Cardiac muscle cell (in vitro differentiated cells and primary cell): ENCODE measurements around the gene IST1. TPM values are rescaled to one million over a fixed set of nuclear protein-coding genes. Genes with fewer than 3 reads are reported as not detected.
A peak's percentile ranks its signal among the peaks of the same experiment; 100 is the strongest.

Experiments
- DNase-seq, 2 donors: peaks; one replicate each; pipeline versions ENCODE4 v3.0.0 to v3.0.0-alpha.2; 2010 to 2017; ENCODE audit warnings: low read depth in 1 of 2, low spot score in 1 of 2
- H3K27ac ChIP-seq: fragments of 200-600 bp; sonication (generic); 2 replicates; pipeline ENCODE4 v1.5.1; 2016
- H3K27me3 ChIP-seq: fragments of 200-600 bp; sonication (generic); 2 replicates; pipeline ENCODE4 v1.6.0; 2016; ENCODE audit warnings: control low read depth
- H3K36me3 ChIP-seq: fragments of 200-600 bp; sonication (generic); 2 replicates; pipeline ENCODE4 v1.5.1; 2016; ENCODE audit warnings: control low read depth
- H3K4me1 ChIP-seq: fragments of 200-600 bp; sonication (generic); 2 replicates; pipeline ENCODE4 v1.8.1; 2017; ENCODE audit warnings: low read depth, mild to moderate bottlenecking, mixed run types
- H3K4me3 ChIP-seq: fragments of 200-600 bp; sonication (generic); 2 replicates; pipeline ENCODE4 v1.5.1; 2016; ENCODE audit warnings: mild to moderate bottlenecking
- H3K9me3 ChIP-seq: fragments of 200-600 bp; sonication (generic); 2 replicates; pipeline ENCODE4 v1.5.1; 2017; ENCODE audit warnings: low read depth, mild to moderate bottlenecking, control low read depth
- polyA plus RNA-seq: library from polyadenylated mRNA; unstranded; fragments of >200 nt; fragmentation: Nextera tagmentation; extraction: Ambion mirVana; gene quantifications from 2 replicates; pipeline ENCODE4 v1.2.1, GENCODE V29; 2016
- total RNA-seq: library from RNA; depleted of rRNA; stranded (reverse); fragments of >200 nt; gene quantifications from 2 replicates; pipeline ENCODE4 v1.2.3, GENCODE V29; 2016
- TF ChIP-seq, protein P1 (sequence below): IDR thresholded peaks from 2 replicates; pipeline ENCODE4 v1.5.1; 2012; ENCODE audit warnings: low read depth, mild to moderate bottlenecking, low read length

The IST1 gene
- total and polyA plus RNA-seq, 2 experiments from 2014 or later = 164 to 248 TPM

- no peaks in the 10 kb centered on the region for H3K9me3 ChIP-seq
- H3K4me3 ChIP-seq = no peak overlapping the region
- H3K4me1 ChIP-seq = no peaks in the 10 kb centered on the region
- peaks cover 35% of the 10 kb centered on the region for H3K36me3 ChIP-seq
- TF ChIP-seq, protein P1, sequence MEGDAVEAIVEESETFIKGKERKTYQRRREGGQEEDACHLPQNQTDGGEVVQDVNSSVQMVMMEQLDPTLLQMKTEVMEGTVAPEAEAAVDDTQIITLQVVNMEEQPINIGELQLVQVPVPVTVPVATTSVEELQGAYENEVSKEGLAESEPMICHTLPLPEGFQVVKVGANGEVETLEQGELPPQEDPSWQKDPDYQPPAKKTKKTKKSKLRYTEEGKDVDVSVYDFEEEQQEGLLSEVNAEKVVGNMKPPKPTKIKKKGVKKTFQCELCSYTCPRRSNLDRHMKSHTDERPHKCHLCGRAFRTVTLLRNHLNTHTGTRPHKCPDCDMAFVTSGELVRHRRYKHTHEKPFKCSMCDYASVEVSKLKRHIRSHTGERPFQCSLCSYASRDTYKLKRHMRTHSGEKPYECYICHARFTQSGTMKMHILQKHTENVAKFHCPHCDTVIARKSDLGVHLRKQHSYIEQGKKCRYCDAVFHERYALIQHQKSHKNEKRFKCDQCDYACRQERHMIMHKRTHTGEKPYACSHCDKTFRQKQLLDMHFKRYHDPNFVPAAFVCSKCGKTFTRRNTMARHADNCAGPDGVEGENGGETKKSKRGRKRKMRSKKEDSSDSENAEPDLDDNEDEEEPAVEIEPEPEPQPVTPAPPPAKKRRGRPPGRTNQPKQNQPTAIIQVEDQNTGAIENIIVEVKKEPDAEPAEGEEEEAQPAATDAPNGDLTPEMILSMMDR = no peak
- H3K27me3 ChIP-seq = no peaks in the 10 kb centered on the region
- DNase-seq = no peak
- no peak overlapping the region for H3K27ac ChIP-seq
Observed at GRCh38 chr16:71867939-71868338, 27.4 kb upstream of the IST1 start.

DNA sequence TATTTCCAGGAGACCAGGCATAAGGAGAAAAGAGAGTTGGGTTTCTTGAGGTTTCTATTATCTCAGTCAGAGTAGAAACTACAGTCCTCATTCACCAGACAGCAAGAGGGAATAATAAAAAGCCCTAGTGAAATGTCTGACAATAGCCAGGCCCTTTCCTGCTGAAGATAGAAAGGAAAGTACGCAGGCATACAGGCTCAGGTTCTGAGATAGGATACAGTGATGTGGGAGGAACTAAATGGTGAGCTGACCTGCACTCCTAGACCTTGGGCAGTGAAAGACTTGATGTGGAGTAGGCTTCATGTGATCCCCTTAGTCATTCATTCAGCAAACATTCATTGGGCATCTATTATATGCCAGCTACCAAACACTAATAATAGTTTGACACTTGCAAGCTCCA, 26.2 kb upstream of the IST1 start:
- DNase-seq = peak in 1 of 2 donors; percentile 53
- Histone ChIP-seq H3K27ac (peak overlapping the region; percentile 71), H3K9me3 (no peaks in the 10 kb centered on the region), H3K36me3 (peaks cover 27% of the 10 kb centered on the region), H3K4me3 (no peak overlapping the region), H3K27me3 (no peaks in the 10 kb centered on the region), H3K4me1 (no peaks in the 10 kb centered on the region)
- TF ChIP-seq, protein P1 = no peak

- no peak overlapping the region for H3K27ac ChIP-seq
- peaks cover 13% of the 10 kb centered on the region for H3K36me3 ChIP-seq
- TF ChIP-seq, protein P1 = no peak
- no peaks in the 10 kb centered on the region for H3K9me3 ChIP-seq
- H3K4me1 ChIP-seq = no peaks in the 10 kb centered on the region
- DNase-seq = no peak
- no peak overlapping the region for H3K4me3 ChIP-seq
- H3K27me3 ChIP-seq = no peaks in the 10 kb centered on the region
Observed at GRCh38 chr16:71870818-71871217, 24.5 kb upstream of the IST1 start.

DNA sequence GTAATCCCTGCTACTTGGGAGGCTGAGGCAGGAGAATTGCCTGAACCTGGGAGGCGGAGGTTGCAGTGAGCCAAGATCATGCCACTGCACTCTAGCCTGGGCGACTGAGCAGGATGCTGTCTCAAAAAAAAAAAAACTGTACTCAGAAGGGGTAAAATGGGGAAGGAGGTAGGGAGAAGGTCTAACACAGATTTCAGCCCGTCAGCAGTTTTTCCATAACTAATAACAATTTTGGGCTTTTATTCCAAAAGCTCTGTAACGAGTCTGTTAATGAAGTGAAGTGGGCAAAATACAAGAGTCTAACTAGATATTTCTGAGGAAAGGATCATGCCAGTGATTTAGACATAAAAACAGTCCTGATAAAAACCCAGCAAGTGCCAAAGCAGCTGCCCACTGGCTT, 22.1 kb upstream of the IST1 start:
- TF ChIP-seq, protein P1 = no peak
- peaks cover 7% of the 10 kb centered on the region for H3K36me3 ChIP-seq
- H3K4me1 ChIP-seq = no peaks in the 10 kb centered on the region
- H3K27ac ChIP-seq = no peak overlapping the region
- no peaks in the 10 kb centered on the region for H3K27me3 ChIP-seq
- DNase-seq = no peak
- no peaks in the 10 kb centered on the region for H3K9me3 ChIP-seq
- no peak overlapping the region for H3K4me3 ChIP-seq

- H3K27ac ChIP-seq = no peak overlapping the region
- no peak for DNase-seq
- H3K27me3 ChIP-seq = no peaks in the 10 kb centered on the region
- H3K4me1 ChIP-seq = peaks cover 7% of the 10 kb centered on the region
- H3K4me3 ChIP-seq = no peak overlapping the region
- TF ChIP-seq, protein P1 = no peak
- H3K36me3 ChIP-seq = peaks cover 21% of the 10 kb centered on the region
- no peaks in the 10 kb centered on the region for H3K9me3 ChIP-seq
Observed at GRCh38 chr16:71878911-71879310, 16.4 kb upstream of the IST1 start.

DNA sequence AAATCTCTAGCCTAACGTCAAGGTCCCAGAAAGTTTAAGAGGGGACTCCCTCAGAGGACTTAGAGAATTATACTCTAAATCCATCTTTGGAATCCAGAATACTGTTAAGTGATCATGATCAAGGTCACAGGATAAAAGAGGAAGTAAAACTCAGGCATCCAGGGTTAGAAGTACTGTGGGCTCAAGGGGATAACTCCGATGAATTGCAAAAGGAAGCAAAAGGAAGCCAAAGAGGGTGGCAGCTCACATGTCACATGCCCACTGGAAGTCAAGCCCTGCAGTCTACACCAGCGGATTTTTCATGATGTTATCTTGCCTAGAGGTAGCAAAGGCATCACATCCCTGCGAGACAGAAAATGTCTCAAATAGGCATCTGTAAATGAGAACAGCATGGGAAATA, 15.2 kb upstream of the IST1 start:
- H3K4me1 ChIP-seq = peaks cover 7% of the 10 kb centered on the region
- TF ChIP-seq, protein P1 = no peak
- H3K27ac ChIP-seq = no peak overlapping the region
- peaks cover 21% of the 10 kb centered on the region for H3K36me3 ChIP-seq
- no peak overlapping the region for H3K4me3 ChIP-seq
- DNase-seq = no peak
- no peaks in the 10 kb centered on the region for H3K9me3 ChIP-seq
- H3K27me3 ChIP-seq = no peaks in the 10 kb centered on the region
